SU-DHL-6 (cell line): ENCODE measurements around the gene NKTR.

Experiments
- H2AFZ ChIP-seq: fragments of 200-600 bp; sonication (generic); 2 replicates; pipeline ENCODE4 v1.6.1; 2014; ENCODE audit warnings: low read depth, mild to moderate bottlenecking, moderate library complexity, mixed read lengths, antibody characterized with exemption, low read length; ENCODE audit not compliant: severe bottlenecking
- H3F3A ChIP-seq: fragments of 200-600 bp; shearing (Covaris generic); 2 replicates; pipeline ENCODE4 v1.6.0; 2016; ENCODE audit warnings: antibody characterized with exemption, mild to moderate bottlenecking; ENCODE audit not compliant: insufficient read depth
- H3K27ac ChIP-seq: fragments of 200-600 bp; sonication (generic); 2 replicates; pipeline ENCODE4 v1.5.1; 2016; ENCODE audit warnings: low read depth, mild to moderate bottlenecking, low read length, moderate library complexity, mixed read lengths
- H3K27me3 ChIP-seq: fragments of 200-600 bp; sonication (generic), shearing (Covaris generic); 2 replicates; pipeline ENCODE4 v1.6.0; 2014; ENCODE audit warnings: mild to moderate bottlenecking, low read length
- H3K36me3 ChIP-seq: fragments of 200-600 bp; sonication (generic); 2 replicates; pipeline ENCODE4 v1.6.1; 2014; ENCODE audit warnings: mild to moderate bottlenecking, low read length, mixed read lengths
- H3K4me2 ChIP-seq: fragments of 300-600, 200-600 bp; shearing (Covaris generic), sonication (generic); 2 replicates; pipeline ENCODE4 v1.6.0; 2014; ENCODE audit warnings: low read length, low read depth, mild to moderate bottlenecking; ENCODE audit not compliant: poor library complexity, severe bottlenecking
- H3K4me3 ChIP-seq: fragments of 200-600 bp; sonication (generic); 2 replicates; pipeline ENCODE4 v1.5.1; 2014; ENCODE audit warnings: antibody characterized with exemption, low read length, mild to moderate bottlenecking, mixed read lengths; ENCODE audit not compliant: insufficient read depth, poor library complexity, severe bottlenecking
- H3K79me2 ChIP-seq: fragments of 200-600 bp; sonication (generic); 2 replicates; pipeline ENCODE4 v1.6.1; 2014; ENCODE audit warnings: mild to moderate bottlenecking, low read length, moderate library complexity; ENCODE audit not compliant: insufficient read depth
- H3K9ac ChIP-seq: fragments of 200-600 bp; sonication (generic); 2 replicates; pipeline ENCODE4 v1.7.0; 2014; ENCODE audit warnings: mild to moderate bottlenecking, low read length
- H3K9me2 ChIP-seq: fragments of 200-600 bp; sonication (generic); replicated peaks from 2 replicates; pipeline ENCODE4 v1.6.1; 2014; ENCODE audit warnings: low read length; ENCODE audit not compliant: insufficient read depth
- H3K9me3 ChIP-seq: fragments of 200-600 bp; sonication (generic); 2 replicates; pipeline ENCODE4 v1.6.1; 2014; ENCODE audit warnings: low read length, mixed read lengths; ENCODE audit not compliant: insufficient read depth
- H4K20me1 ChIP-seq: fragments of 200-600 bp; sonication (generic); 2 replicates; pipeline ENCODE4 v1.6.1; 2014; ENCODE audit warnings: low read depth, mild to moderate bottlenecking, antibody characterized with exemption, low read length, moderate library complexity, mixed read lengths
- EZH2phosphoT487 ChIP-seq: fragments of 200-600 bp; sonication (generic), shearing (Covaris generic); conservative IDR thresholded peaks from 2 replicates; pipeline ENCODE4 v1.6.1; 2018; ENCODE audit warnings: mild to moderate bottlenecking, antibody characterized with exemption, low read length, moderate library complexity, mixed read lengths
- TF ChIP-seq, protein P1 (sequence below): fragments of 200-600 bp; sonication (generic); IDR thresholded peaks from one replicate; pipeline ENCODE4 v1.5.1; 2017; ENCODE audit warnings: antibody characterized with exemption, mild to moderate bottlenecking, low read length, moderate library complexity; ENCODE audit not compliant: insufficient read depth, poor library complexity, severe bottlenecking

Gene NKTR

DNA sequence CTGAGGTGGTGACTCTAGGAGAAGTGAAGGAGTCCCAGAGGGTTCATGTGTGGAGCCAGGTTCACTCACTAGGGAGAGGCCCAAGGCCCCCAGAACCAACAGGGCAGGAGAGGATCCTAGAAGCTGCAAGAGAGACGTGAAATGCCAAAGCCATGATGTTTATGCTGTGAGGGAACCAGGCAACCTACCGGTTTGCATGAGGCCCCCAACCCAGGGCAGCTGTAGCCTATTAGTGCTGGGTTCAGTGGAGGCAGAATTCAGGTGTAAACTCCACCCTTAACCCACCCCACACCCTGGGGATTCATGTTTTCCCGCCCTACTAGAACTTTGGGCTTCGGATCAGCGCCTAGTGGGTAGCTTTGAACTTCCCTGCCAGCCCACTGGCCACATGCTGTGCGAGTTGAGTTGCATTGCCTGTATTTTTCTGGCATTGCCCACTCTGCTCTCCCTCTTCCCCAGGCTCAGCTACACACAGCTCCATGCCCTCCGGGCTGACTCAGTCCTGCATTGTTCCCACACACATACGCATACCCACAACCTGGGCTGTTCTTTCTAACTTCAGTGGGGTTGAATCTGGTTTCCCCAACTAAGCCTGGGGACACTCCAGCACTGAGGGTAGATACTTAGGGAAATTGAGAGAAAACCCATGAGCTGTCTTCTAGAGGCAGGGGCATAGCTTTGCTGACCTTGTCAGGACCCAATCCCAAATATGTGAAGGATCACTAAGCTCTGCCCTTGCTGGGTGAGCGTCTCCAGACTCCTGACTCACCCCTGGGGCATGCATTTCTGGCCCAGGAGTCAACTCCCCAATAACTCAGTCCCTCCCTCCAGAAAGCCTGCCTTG is 51.0 kb downstream of the NKTR start:
- Histone ChIP-seq H3K27me3 (no peaks in the 10 kb centered on the region), H3K4me2 (no peak overlapping the region), H4K20me1 (no peaks in the 10 kb centered on the region), H3K9me2 (no peaks in the 10 kb centered on the region), H3K79me2 (no peaks in the 10 kb centered on the region), H3K9ac (no peak overlapping the region), H3K36me3 (peaks cover 3% of the 10 kb centered on the region; the same call in 1 of the 2 replicates), H3K27ac (no peak overlapping the region), H3F3A (peaks cover 6% of the 10 kb centered on the region; the same call in 1 of the 2 replicates), H3K4me3 (no peak overlapping the region), H3K9me3 (no peaks in the 10 kb centered on the region), H2AFZ (no peak overlapping the region)
- TF ChIP-seq, protein P1, sequence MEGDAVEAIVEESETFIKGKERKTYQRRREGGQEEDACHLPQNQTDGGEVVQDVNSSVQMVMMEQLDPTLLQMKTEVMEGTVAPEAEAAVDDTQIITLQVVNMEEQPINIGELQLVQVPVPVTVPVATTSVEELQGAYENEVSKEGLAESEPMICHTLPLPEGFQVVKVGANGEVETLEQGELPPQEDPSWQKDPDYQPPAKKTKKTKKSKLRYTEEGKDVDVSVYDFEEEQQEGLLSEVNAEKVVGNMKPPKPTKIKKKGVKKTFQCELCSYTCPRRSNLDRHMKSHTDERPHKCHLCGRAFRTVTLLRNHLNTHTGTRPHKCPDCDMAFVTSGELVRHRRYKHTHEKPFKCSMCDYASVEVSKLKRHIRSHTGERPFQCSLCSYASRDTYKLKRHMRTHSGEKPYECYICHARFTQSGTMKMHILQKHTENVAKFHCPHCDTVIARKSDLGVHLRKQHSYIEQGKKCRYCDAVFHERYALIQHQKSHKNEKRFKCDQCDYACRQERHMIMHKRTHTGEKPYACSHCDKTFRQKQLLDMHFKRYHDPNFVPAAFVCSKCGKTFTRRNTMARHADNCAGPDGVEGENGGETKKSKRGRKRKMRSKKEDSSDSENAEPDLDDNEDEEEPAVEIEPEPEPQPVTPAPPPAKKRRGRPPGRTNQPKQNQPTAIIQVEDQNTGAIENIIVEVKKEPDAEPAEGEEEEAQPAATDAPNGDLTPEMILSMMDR = no peak
- no peak for TF ChIP-seq EZH2phosphoT487

DNA sequence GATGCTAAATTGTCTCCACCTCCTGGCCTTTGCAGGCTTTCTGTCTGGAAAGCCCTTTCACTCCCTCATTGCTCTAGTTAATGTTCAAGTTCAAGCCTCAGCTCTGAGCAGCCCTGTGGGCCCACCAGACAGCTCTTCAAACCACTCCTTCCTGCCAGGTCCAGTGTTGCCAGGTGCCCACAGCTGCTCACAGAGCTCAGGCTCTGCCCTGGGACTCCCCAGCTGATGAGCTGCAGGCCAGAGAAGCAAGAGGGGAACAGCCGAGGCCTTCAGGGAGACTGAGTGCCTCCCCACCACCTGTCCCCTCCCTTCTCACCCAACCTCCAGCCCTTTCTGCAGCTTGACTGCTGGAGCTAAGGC is 51.7 kb downstream of the NKTR start:
- Histone ChIP-seq H3K4me2 (no peak overlapping the region), H3K27me3 (no peaks in the 10 kb centered on the region), H3K4me3 (no peak overlapping the region), H3K36me3 (no peaks in the 10 kb centered on the region), H3K9me3 (no peaks in the 10 kb centered on the region), H3K9ac (no peak overlapping the region), H3F3A (peaks cover 6% of the 10 kb centered on the region; the same call in 1 of the 2 replicates), H3K27ac (no peak overlapping the region), H4K20me1 (no peaks in the 10 kb centered on the region), H2AFZ (no peak overlapping the region), H3K9me2 (no peaks in the 10 kb centered on the region), H3K79me2 (no peaks in the 10 kb centered on the region)
- TF ChIP-seq EZH2phosphoT487 = no peak
- TF ChIP-seq, protein P1 = no peak

GRCh38 chr3:42652611-42653302 is 52.3 kb downstream of the NKTR start:
- Histone ChIP-seq H3K4me2 (no peak overlapping the region), H3K9me2 (no peaks in the 10 kb centered on the region), H3K27ac (no peak overlapping the region), H3F3A (peaks cover 6% of the 10 kb centered on the region; the same call in 1 of the 2 replicates), H3K4me3 (no peak overlapping the region), H3K9ac (no peak overlapping the region), H2AFZ (no peak overlapping the region), H3K9me3 (no peaks in the 10 kb centered on the region), H4K20me1 (no peaks in the 10 kb centered on the region), H3K27me3 (no peaks in the 10 kb centered on the region), H3K36me3 (no peaks in the 10 kb centered on the region), H3K79me2 (no peaks in the 10 kb centered on the region)
- TF ChIP-seq, protein P1 = no peak
- TF ChIP-seq EZH2phosphoT487 = no peak
